ENCODE results near the gene ZIC1. TPM values are rescaled to one million over a fixed set of nuclear protein-coding genes. Genes with fewer than 3 reads are reported as not detected.

The ZIC1 gene
- total RNA-seq, 4 donors from 2014 or later, result not detected

- H3K4me1 ChIP-seq, result peaks cover 0 to 61% (median 2%) of the 10 kb centered on the region in 4 donors
- H3K4me3 ChIP-seq, result peak overlapping the region in 1 of 4 donors; percentile 21
- H3K27ac ChIP-seq, result no peak overlapping the region
- 5 to 8% methylated on average over 24 to 28 of the region's 53 CpGs for WGBS, 2 donors
- H3K9me3 ChIP-seq, result no peaks in the 10 kb centered on the region
- peaks cover 0 to 99% of the 10 kb centered on the region in 2 donors for H3K27me3 ChIP-seq
- H3K36me3 ChIP-seq, result no peaks in the 10 kb centered on the region
- TF ChIP-seq POLR2A (IDR thresholded peaks at IDR 0.05), result no peak
- TF ChIP-seq CTCF (IDR thresholded peaks at IDR 0.05), result no peak
- no peak for TF ChIP-seq EP300 (IDR thresholded peaks at IDR 0.05)
- DNase-seq (ENCODE audit: low spot score in 2 of 2), result no peak
These were observed 12.2 kb downstream of the ZIC1 start for GRCh38 chr3:147421184-147421912.

- no peak for DNase-seq (ENCODE audit: low spot score in 2 of 2)
- H3K9me3 ChIP-seq, result no peaks in the 10 kb centered on the region
- no peak overlapping the region for H3K4me3 ChIP-seq
- no peaks in the 10 kb centered on the region for H3K36me3 ChIP-seq
- H3K27ac ChIP-seq, result no peak overlapping the region
- 13 to 17% methylated on average over 15 of the region's 15 CpGs for WGBS, 2 donors
- no peak for TF ChIP-seq CTCF (IDR thresholded peaks at IDR 0.05)
- peaks cover 0 to 99% of the 10 kb centered on the region in 2 donors for H3K27me3 ChIP-seq
- H3K4me1 ChIP-seq, result peaks cover 0 to 61% (median 2%) of the 10 kb centered on the region in 4 donors
These were observed 13.0 kb downstream of the ZIC1 start for GRCh38 chr3:147422196-147422595.

GRCh38 chr3:147422601-147423536 is 13.7 kb downstream of the ZIC1 start:
- H3K27me3 ChIP-seq, result peaks cover 0 to 99% of the 10 kb centered on the region in 2 donors
- no peak for DNase-seq (ENCODE audit: low spot score in 2 of 2)
- no peak for TF ChIP-seq CTCF (IDR thresholded peaks at IDR 0.05)
- no peak for TF ChIP-seq EP300 (IDR thresholded peaks at IDR 0.05)
- TF ChIP-seq POLR2A (IDR thresholded peaks at IDR 0.05), result no peak
- no peak overlapping the region for H3K27ac ChIP-seq
- no peaks in the 10 kb centered on the region for H3K36me3 ChIP-seq
- H3K4me1 ChIP-seq, result peaks cover 0 to 61% (median 2%) of the 10 kb centered on the region in 4 donors
- WGBS, 2 donors, result 10 to 11% methylated on average over 36 of the region's 36 CpGs
- H3K4me3 ChIP-seq, result no peak overlapping the region
- no peaks in the 10 kb centered on the region for H3K9me3 ChIP-seq

GRCh38 chr3:147423537-147423797 is 14.3 kb downstream of the ZIC1 start:
- TF ChIP-seq POLR2A (IDR thresholded peaks at IDR 0.05), result no peak
- H3K27me3 ChIP-seq, result peaks cover 0 to 98% of the 10 kb centered on the region in 2 donors
- DNase-seq (ENCODE audit: low spot score in 2 of 2), result no peak
- no peaks in the 10 kb centered on the region for H3K9me3 ChIP-seq
- H3K36me3 ChIP-seq, result no peaks in the 10 kb centered on the region
- H3K4me3 ChIP-seq, result no peak overlapping the region
- H3K27ac ChIP-seq, result no peak overlapping the region
- peaks cover 0 to 61% (median 2%) of the 10 kb centered on the region in 4 donors for H3K4me1 ChIP-seq
- WGBS, 2 donors, result 4 to 10% methylated on average over 3 of the region's 3 CpGs

- peaks cover 0 to 56% (median 2%) of the 10 kb centered on the region in 4 donors for H3K4me1 ChIP-seq
- 7 to 11% methylated on average over 30 to 33 of the region's 33 CpGs for WGBS, 2 donors
- H3K36me3 ChIP-seq, result no peaks in the 10 kb centered on the region
- H3K27me3 ChIP-seq, result peaks cover 0 to 93% of the 10 kb centered on the region in 2 donors
- no peak for TF ChIP-seq CTCF (IDR thresholded peaks at IDR 0.05)
- no peak for TF ChIP-seq POLR2A (IDR thresholded peaks at IDR 0.05)
- no peak for TF ChIP-seq EP300 (IDR thresholded peaks at IDR 0.05)
- no peak for DNase-seq (ENCODE audit: low spot score in 2 of 2)
- H3K4me3 ChIP-seq, result no peak overlapping the region
- H3K27ac ChIP-seq, result no peak overlapping the region
- H3K9me3 ChIP-seq, result no peaks in the 10 kb centered on the region
These were observed 14.8 kb downstream of the ZIC1 start for GRCh38 chr3:147423798-147424580.

Measured in tibial nerve (tissue), 4 donors.